GM19023 (cell line): ENCODE data around the gene CTSD.

Experiments used
- ATAC-seq: cut with Tn5 transposase; IDR thresholded peaks from one replicate; pipeline ENCODE4 v1.9.1; 2021; ENCODE audit warnings: mild to moderate bottlenecking, moderate library complexity; ENCODE audit not compliant: unreplicated experiment

Gene CTSD

GRCh38 chr11:1732418-1733008 lies 31.2 kb downstream of the CTSD start:
- ATAC-seq: no peak

GRCh38 chr11:1731451-1732059 lies 32.2 kb downstream of the CTSD start:
- no peak for ATAC-seq

- no peak for ATAC-seq
Observed at GRCh38 chr11:1730059-1730629, 33.6 kb downstream of the CTSD start.

GRCh38 chr11:1729692-1730011 lies 34.1 kb downstream of the CTSD start:
- no peak for ATAC-seq

- no peak for ATAC-seq
Observed at GRCh38 chr11:1728931-1729691, 34.6 kb downstream of the CTSD start.

GRCh38 chr11:1728301-1728700 lies 35.4 kb downstream of the CTSD start:
- no peak for ATAC-seq

GRCh38 chr11:1727861-1728260 lies 35.9 kb downstream of the CTSD start:
- ATAC-seq: no peak

- ATAC-seq: no peak
Observed at GRCh38 chr11:1727096-1727690, 36.5 kb downstream of the CTSD start.

GRCh38 chr11:1719781-1720180 lies 43.9 kb downstream of the CTSD start:
- no peak for ATAC-seq

GRCh38 chr11:1718326-1718725 lies 45.4 kb downstream of the CTSD start:
- no peak for ATAC-seq

GRCh38 chr11:1717745-1718144 lies 46.0 kb downstream of the CTSD start:
- no peak for ATAC-seq

- no peak for ATAC-seq
Observed at GRCh38 chr11:1714908-1715885, 48.5 kb downstream of the CTSD start.

GRCh38 chr11:1708716-1709115 lies 55.0 kb downstream of the CTSD start:
- ATAC-seq: no peak

GRCh38 chr11:1707751-1708150 lies 56.0 kb downstream of the CTSD start:
- no peak for ATAC-seq

GRCh38 chr11:1706634-1707400 lies 56.9 kb downstream of the CTSD start:
- ATAC-seq: no peak

GRCh38 chr11:1705126-1706052 lies 58.3 kb downstream of the CTSD start:
- ATAC-seq: no peak

- no peak for ATAC-seq
Observed at GRCh38 chr11:1703146-1703545, 60.6 kb downstream of the CTSD start.
